HG02623 (cell line): ENCODE results near the gene MIDN.

ENCODE experiments used
- ATAC-seq: cut with Tn5 transposase; IDR thresholded peaks from one replicate; pipeline ENCODE4 v1.9.1; 2021; ENCODE audit warnings: moderate library complexity; ENCODE audit not compliant: unreplicated experiment

The MIDN gene

DNA sequence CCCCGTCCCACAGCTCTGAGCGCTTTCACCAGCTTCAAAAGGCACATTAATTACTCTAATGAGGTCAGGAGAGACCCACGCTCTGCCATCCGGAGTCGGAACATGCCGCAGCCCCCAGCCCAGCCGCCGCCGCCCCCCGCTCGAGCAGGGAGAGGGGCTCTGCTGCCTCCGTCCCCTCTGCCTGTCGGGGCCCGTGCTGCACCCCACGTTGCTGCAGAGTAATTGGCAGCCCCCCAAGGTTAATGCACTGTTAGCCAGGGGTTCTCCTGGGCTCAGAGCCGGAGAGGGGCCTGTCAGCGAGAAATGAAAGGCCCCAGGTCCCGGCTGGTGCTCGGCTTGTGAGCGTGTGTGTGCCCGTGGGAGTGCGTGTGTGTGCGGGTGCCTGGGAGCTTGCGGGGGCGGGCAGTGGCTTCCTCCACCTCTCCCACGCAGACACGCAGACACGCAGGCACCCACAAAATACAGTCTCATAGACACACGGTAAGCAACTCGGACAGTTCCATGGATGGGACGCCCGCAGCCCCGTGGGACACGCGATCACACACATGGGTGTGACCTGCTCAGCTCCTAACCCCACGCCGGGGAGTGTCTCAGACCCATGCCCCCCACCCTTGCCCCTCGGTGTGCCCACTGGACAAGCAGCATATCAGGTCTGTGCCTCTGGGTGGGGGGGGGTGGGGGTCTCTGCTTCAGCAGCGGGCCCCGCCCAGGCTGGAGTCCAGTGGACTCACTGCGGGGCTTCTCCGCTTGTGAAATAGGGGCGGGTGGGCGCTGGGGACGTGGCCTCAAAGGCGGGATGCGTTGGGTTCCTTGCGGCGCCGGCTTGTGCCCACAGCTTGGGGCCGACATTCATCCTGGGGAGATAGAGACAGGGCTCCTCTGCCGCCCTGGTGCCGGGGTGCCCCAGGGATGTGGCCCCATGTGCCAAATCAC, 32.5 kb downstream of the MIDN start:
- ATAC-seq: no peak

DNA sequence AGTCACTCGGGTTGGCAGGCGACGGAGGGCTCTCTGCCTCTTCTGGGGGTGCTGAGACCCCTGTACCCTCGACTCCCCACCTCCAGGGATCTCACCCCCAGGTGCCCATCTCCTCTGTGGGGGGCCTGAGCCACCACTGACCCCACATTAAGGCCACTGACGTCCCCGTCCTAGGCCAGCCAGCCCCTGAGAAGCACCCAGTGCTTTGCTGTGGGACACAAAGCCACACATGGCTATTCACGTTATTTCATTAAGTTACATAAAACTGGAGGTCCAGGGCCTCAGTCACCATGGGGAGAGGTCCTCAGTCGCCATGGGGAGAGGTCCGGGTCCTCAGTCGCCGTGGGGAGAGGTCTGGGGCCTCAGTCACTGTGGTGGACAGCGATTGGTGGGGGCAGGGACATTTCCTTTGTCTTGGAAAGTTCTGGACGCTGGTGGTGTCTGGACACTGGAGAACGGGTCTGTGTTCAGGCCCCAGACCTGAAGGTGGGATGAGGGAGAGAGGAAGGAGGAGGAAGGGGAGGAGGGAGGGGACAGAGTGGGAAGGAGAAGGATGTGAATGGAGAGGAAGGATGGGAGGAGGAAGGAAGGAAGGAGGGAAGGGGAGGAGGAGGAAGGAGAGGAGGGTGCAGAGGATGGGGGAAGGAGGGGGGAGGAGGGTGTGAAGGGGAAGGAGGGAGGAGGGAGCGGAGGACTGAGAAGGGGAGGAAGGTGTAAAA, 33.3 kb downstream of the MIDN start:
- no peak for ATAC-seq

DNA sequence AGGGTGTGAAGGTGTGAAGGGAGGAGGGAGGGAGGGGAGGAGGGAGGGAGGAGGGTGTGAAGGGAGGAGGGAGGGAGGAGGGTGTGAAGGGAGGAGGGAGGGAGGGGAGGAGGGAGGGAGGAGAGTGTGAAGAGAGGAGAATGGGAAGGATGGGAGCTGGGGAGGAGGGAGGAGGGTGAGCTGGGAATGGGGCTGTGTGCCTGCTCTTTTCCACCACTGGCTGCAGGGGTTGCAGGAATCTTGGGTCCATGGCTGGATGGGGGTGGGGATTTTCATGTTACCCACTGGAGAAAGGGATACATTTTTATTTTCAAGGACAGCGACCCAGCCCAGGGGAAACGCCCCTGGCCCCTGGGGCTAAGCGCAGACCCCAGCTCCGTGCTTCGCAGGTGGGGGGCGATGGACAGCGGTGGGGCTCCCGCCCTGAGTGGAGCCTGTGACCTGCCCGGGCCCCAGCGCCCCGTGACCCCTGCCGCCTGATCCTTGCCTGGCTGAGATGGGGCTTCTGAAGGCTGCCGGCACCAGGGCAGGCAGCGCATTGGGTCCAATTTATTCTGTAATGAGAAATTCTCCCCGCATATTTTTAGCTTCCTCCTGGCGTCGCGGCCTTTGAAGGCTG, 34.3 kb downstream of the MIDN start:
- ATAC-seq: no peak

- no peak for ATAC-seq
These were observed 35.0 kb downstream of the MIDN start for GRCh38 chr19:1283207-1283916.

- no peak for ATAC-seq
These were observed 35.5 kb downstream of the MIDN start for GRCh38 chr19:1283917-1284292.

DNA sequence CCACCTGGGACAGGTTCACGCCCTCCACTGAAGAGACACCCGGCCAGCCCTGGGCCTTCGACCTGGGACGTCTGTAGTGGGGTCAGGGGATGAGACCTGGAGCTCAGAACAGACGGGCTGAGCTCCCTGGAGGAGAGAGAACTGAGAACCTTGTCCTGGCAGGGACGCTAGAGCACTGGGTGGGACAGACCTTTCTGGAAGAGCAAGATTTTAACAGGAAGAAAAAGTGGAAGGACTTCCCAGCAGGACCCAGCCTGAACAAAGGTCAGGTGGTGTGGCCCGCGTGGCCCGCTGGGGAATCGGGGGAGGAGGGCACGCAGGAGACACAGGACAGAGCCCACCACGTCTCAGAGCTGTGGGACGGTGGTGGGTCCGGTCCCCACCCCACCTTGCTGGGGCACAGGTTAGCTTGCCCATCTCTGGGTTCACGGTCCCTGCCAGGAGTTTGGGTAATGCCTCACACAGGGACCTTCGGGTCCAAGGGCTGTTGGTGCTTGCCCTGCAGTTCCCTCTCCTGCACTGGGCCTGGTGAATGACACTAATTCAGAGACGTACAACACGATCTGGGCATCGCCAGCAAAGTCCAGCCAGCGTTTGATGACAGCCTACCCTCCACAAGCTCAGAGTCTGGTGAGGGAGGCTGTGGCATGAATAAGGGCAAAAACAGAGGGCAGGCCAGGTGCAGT, 36.1 kb downstream of the MIDN start:
- no peak for ATAC-seq

DNA sequence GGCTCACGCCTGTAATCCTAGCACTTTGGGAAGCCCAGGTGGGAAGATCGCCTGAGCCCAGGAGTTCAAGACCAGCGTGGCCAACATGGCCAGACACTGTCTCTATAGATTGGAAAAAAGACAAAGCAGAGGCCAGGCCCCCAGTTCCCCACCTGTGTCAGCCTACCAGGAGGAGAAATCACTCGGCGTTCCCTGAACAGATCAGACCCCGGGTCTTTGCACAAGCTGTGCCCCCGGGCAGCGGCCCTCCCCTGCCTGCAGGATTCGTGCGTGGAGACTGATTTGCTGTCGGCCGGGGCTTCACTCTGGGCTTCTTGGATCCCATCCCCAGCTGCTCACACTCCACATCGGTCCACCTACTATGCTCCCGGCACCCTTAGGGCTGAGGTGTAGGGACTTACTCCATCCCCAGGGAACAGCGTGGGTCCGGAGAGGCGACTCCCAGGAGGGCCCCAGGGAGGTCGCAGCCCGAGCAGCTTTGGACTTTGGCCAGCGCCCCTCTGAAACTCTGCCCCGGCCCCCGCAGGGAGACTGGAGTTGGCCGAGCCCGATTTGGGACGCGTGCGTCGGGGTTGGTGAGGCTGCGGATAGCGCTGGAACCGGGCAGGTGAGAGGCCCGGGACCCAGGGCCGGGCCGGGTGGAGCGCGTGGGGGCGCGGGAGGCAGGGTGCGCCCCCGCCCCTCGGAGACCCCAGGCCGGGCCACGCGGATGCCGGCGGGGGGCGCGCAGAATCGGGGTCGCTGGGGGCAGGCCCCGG, 36.8 kb downstream of the MIDN start:
- ATAC-seq: no peak

GRCh38 chr19:1285737-1286360, 37.5 kb downstream of the MIDN start, which contains the start of gene EFNA2:
EFNA2 (plus strand) TSS chr19:1285873; CDS start chr19:1286169, 296 bp downstream.
- no peak for ATAC-seq

DNA sequence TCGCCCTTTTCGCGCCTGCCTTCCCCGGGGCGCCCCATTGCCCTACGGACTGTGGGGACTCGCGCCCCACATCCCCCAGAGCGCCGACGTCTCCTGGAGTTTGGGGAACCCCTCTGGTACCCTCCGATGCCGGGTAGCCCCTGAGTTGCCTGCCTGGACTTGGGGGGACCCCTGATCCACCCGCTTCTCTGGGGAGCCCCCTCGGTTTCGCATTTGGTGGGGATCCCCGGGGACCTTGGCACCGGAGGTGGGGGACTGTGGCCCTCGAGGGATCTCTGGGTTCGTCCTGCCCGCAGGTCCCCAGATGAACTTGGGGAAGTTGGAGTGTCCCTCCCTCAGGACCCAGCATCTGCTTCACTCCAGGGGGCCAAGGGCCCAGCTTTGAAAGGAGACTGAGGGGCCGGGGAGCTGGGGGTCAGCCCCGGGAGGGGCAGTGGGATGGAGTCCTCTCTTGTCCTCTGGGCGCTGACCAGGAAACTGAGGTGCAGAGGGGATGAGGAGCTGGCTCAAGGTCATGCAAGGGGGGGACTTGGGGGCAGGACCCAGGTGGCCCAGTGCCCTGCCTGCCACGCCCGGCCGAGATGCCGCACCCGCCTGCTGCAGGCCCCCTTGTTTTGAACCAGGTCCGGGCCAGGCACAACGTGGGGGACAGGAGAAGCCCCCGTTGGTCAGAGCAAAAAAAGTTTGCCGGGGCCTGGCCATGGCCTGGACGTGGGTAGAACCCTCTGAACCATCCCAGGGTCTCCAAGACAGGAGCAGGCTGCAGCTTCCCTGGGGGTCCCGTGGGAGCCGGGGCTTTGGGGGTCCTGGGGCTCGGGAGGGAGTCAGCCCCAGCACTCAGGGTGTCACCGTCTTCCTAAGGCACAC, 38.3 kb downstream of the MIDN start:
- ATAC-seq: no peak

DNA sequence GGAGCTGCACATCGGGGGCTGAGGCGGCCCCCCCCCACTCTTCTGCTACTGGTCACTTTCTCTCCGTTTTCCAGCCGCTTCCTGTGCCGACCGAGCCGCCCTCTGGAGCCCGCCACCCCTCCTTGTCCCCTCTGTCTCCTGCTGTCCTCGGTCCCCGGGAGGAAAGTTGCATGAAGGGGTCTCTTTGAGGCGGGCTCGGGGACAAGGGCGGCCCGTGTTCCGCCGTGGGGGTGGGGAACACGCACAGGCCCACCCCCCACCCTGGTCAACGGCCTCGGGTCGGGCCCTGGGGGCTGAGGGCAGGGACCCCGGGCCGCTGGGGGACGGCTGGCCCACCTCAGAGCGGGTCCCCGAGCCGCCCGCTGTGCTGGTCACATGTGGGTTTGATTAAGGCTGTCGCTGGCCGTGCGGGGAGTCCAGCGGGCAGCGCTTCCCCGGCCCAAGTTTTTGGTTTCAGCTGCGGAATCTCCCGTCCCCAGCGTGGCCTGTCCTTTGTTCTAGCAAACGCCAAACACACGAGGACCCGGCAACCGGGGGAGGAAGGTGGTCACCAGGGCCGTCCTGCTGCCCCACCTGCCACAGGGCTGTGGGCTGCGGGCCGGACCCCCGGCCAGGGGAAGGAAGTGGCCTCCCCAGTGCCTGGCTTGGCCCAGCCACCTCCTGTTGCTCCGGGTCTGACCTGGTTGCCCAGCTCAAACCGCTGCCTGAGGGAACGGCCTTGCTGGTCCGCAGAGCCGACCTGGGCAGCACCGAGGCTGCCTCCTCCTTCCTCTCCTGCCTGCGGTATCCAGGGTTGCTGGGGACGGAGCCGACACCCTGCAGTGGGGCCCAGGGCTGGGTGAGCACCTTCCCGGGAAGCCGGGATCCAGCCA, 39.2 kb downstream of the MIDN start:
- ATAC-seq: no peak

DNA sequence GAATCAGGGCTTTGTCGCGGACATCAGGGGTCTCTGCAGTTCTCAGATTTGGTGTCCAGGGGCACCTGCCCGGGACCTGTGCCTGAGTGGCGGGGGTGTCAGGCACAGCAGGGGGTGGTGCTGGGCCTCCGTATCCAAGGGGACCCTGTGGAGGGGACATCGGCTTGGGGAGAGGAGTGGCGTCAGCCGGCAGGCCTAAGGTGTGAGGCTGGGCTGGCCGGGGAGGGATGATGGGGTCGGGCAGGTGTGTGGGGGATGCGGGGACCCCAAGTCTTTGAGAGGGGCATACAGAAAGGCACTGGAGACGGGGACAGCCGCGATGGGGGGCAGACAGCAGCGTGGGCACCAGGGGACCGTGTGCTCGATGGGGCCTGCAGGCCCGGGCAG, 39.8 kb downstream of the MIDN start:
- no peak for ATAC-seq

DNA sequence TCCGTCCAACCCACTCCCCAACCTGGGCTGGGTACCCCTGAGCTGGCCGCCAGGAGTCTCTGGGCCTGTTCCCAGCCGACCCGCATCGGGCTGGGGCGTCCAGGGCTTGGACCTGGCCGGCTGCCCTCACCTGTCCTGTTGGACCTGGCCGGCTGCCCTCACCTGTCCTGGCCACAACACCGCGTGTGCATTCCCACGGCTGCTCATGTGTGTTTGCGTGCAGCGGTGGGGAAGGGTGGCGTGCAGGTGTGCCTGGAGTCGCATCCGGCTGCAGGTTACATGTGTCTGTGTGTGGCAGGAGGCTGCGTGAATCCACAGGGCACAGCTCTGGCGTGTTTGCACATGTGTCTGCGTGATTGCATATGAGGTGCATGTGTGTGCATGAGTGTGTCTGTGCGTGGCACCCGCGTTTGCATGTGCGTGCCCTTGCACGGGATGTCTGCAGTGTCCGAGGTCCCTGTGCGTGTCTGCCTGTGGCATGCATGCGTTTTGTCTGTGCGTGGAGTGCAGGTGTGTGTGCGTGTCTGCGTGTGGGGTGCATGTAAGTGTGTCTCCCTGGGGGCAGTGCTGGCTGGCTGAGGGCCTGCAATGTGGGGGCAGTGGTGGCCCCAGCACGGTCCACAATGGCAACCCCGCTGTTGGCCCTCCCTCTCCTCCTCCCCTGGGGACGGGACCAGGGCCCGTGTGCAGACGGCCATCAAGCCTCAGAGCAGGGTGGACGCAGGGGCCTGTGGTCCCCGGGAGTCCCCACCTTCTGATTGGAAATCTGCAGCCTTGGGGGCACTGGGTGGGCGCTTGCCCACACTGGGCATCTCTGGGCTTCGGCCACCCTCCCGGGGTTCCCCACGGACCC, 40.7 kb downstream of the MIDN start:
- ATAC-seq: no peak

DNA sequence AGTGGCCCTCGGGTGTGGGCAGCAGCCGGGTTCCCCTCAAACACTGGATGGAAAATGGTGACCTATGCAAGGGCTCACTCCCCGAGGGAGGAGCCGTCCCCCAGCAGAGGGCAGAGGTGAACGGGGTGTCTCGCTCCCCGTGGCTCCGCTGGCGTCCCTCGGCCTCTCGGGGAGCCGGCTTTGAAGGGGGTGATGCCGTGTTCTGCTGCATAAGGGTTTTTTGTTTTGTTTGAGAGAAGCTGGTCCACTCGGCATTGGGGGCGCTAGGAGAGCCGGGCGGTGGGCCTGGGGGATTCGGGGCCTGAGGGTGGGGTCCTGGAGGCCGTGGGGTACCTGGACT, 41.3 kb downstream of the MIDN start:
- no peak for ATAC-seq

GRCh38 chr19:1290196-1290702, 41.9 kb downstream of the MIDN start:
- ATAC-seq: no peak

DNA sequence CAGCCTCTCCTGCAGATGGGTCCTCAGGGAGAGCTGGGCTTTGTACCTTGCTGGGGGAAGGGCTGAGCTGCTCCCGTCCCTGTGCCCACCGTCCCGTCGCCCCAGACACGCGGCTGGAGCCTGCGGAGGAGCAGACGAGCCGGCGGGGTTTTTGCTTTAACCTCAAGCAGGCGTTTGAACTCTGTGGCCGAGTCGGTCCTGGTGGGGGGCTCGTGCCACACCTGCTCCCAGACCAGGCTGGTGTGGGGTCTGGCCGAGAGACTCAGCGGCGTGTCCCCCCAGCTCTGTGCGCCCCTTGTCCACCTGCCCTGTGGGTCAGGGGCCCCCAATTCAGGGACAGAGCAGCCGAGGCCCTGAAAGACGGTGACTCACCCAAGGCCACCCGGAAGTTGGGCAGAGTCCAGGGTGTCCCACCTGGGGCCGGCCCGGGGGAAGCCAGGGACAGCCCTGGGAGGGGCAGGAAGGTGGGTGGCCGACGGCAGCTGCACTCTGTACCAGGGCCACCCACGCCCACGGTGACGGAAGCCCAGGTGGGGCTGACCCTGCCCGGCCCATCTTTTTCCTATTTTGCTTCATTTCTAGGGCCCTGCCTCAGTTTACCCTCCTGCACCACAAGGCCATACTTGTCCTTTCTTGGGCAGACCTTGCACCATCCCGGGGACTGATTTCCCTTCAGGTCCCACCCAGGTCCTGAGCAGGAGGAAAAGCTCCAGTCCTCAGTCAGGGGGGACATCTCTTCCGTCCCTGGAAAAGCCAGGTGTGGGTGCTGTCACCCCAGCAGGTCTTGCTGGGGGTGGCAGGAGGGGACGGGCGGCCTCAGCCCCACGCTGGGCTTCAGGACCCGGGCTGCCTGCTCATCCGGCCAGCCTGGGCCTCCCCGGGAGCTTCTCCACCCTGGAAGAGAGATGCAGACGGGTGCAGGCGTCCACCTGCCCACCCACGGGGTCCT, 42.6 kb downstream of the MIDN start:
- ATAC-seq: no peak
